SK-N-SH (cell line): ENCODE results near the gene LTB4R2.

Source experiments
- EP300 ChIP-seq, 2 experiments: IDR thresholded peaks; 2 replicates each; pipeline versions ENCODE4 v1.4.0 to v1.6.1; 2012; ENCODE audit warnings: borderline replicate concordance in 1 of 2, low read depth in 1 of 2, low read length in 1 of 2
- NRF1 ChIP-seq: IDR thresholded peaks from 2 replicates; pipeline ENCODE4 v1.6.1; 2012; ENCODE audit warnings: low read depth, mild to moderate bottlenecking, low read length
- TAF1 ChIP-seq: IDR thresholded peaks from 2 replicates; pipeline ENCODE4 v1.6.1; 2012; ENCODE audit warnings: low read depth, mild to moderate bottlenecking, low read length, moderate library complexity, borderline replicate concordance
- TF ChIP-seq, protein P1 (sequence below): fragments of 200-600 bp; sonication (generic); IDR thresholded peaks from 2 replicates; pipeline ENCODE4 v1.6.1; 2017; ENCODE audit warnings: antibody characterized with exemption, mild to moderate bottlenecking, moderate library complexity

DNA sequence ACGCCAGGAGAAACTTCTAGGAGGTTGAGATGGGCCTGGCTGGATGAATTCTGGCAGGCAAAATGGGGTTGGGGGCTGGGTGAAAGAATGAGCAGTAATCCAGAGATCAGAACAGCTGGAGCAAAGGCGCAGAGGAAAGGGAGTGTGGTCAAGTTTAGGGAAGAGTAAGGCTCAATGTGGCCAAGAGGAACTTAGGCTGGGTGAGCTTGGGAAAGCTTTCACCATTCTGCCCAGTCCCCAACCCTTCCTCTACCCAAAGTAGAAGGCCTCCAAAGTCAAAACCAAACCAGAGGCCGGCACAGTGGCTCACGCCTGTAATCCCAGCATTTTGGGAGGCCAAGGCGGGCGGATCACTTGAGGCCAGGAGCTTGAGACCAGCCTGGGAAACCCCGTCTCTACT is 28.3 kb upstream of the LTB4R2 start:
- TF ChIP-seq, protein P1, sequence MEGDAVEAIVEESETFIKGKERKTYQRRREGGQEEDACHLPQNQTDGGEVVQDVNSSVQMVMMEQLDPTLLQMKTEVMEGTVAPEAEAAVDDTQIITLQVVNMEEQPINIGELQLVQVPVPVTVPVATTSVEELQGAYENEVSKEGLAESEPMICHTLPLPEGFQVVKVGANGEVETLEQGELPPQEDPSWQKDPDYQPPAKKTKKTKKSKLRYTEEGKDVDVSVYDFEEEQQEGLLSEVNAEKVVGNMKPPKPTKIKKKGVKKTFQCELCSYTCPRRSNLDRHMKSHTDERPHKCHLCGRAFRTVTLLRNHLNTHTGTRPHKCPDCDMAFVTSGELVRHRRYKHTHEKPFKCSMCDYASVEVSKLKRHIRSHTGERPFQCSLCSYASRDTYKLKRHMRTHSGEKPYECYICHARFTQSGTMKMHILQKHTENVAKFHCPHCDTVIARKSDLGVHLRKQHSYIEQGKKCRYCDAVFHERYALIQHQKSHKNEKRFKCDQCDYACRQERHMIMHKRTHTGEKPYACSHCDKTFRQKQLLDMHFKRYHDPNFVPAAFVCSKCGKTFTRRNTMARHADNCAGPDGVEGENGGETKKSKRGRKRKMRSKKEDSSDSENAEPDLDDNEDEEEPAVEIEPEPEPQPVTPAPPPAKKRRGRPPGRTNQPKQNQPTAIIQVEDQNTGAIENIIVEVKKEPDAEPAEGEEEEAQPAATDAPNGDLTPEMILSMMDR: no peak
- TF ChIP-seq EP300 (IDR thresholded peaks at IDR 0.05; ENCODE audit: borderline replicate concordance in 1 of 2, low read depth in 1 of 2, low read length in 1 of 2) (no peak), TAF1 (no peak), NRF1 (no peak)
